ENCODE results near the gene TOR4A. TPM values are rescaled to one million over a fixed set of nuclear protein-coding genes. Genes with fewer than 3 reads are reported as not detected.

Gene TOR4A
- total RNA-seq, 1 experiment from 2014 or later: 37.1 TPM

DNA sequence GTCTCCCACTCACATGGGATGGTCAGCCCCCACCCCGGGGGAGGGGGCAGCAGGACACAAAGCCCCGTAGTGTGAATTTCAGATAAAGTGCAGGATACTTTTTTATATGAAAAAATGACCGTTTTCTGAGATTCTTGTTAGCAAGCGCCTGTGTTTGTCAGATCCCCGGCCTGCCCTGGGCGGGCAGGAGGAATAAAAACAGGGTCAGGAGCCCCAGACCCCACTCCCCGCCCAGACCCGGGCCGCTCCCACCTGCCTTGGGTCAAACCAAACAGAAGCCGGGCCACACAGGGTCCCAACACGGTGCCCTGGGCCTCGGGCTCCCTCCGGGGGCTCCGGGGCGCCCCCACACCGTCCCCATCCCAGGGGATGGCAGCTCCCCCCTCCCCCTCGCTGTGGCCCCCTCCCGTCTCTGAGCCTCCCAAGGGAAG lies 38.1 kb downstream of the TOR4A start:
- intact Hi-C loops (cut with micrococcal nuclease; ENCODE audit: unreplicated experiment) (no loop called here), in situ Hi-C loops (cut with HindIII; ENCODE audit: low pct_unique_long_range_greater_than_20kb, low sequenced_read_pairs) (no loop called here)
- Histone ChIP-seq H3K27ac (ENCODE audit: low read length) (peak overlapping the region; percentile 66), H3K9me3 (ENCODE audit: control insufficient read depth, insufficient read depth, low read depth, low read length) (no peaks in the 10 kb centered on the region), H3K27me3 (ENCODE audit: control insufficient read depth, insufficient read depth, low read length) (no peaks in the 10 kb centered on the region), H3K36me3 (ENCODE audit: control insufficient read depth, insufficient read depth, low read length) (no peaks in the 10 kb centered on the region), H3K4me1 (ENCODE audit: control insufficient read depth, insufficient read depth, low read length) (no peaks in the 10 kb centered on the region; the same call in 1 of the 2 replicates), H3K4me3 (ENCODE audit: low read depth in 2 of 2, low read length in 2 of 2) (peak overlapping the region in 1 of 2 experiments; percentile 23; a peak in 1 of 4 replicates)
- no peak for ATAC-seq
- DNase-seq (ENCODE audit: low read depth, low spot score): no peak
- ChIA-PET POLR2A (interaction anchor here (0.6 to 1.0 kb wide), 2 partner anchors 9 to 69 kb away, joined by 4 to 9 read pairs; no protein-coding TSS in a partner anchor), CTCF (interaction anchor here (0.5 kb wide), 1 partner anchor 107 kb away, joined by 4 read pairs; the partner anchor contains the start of gene EXD3)
- TF ChIP-seq SIN3A (IDR thresholded peaks at IDR 0.05; ENCODE audit: borderline replicate concordance, insufficient read depth, low read depth, low read length): no peak
- no peak for TF ChIP-seq CTCF (IDR thresholded peaks at IDR 0.05)
- TF ChIP-seq POLR2AphosphoS5 (IDR thresholded peaks at IDR 0.05; ENCODE audit: low read depth, low read length): no peak
- TF ChIP-seq TCF7L2 (IDR thresholded peaks at IDR 0.05; ENCODE audit: low read depth, low read length): no peak
- TF ChIP-seq REST (IDR thresholded peaks at IDR 0.05; ENCODE audit: insufficient read depth in 1 of 2, low read depth in 2 of 2, low read length in 1 of 2): no peak
- no TSS peak for BruUV-seq (replicated peaks)

DNA sequence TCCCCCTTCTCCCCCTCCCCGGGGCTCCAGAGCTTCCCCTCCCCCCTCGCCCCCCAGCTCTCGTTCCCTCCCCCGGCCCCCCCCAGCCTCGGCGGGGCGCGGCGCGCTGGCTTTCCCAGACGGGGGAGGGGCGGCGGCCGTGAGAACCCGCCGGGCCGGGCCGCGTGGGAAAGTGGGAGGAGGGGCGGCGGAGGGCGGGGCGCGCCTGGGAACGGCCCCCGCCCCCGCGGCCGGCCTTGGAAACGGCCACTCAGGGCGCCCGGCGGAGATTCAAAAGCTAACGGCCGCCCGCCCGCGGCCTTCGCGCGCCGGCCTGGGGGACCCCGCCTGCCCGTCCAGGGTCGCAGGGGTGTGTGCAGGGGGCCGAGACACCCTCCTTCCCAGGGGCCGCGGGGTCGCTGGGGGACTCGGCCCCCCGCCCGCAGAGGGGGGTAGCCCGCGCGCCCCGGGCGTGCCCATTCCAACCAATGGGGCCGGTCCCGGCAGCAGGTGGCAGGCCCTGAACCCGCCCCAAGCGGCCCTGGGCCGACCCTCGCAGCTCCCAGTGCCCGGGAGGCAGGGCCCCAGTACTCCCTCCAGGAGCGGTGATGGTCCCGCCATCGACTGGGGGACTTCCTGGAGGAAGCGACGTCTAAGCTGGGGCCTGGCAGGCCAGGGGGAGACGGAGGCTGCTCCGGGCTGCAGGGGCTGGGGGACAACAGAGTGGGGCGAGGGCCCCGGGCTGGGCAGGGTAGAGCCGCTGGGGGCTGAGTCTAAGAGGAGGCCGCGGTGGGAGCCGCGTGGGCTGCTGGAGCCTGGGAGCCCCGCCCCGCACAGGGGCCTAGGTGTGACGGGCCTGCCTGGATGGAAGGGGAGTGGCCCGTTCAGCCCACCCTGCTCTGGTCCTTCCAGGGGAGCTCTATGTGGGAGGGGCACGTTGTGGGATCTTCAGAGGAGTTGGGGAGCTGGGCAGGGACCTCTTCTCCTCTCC lies 38.8 kb downstream of the TOR4A start:
- CTCF ChIA-PET: interaction anchor here (0.8 kb wide), 1 partner anchor 14 kb away, joined by 3 read pairs; the partner anchor contains the start of gene NRARP
- no peaks in the 10 kb centered on the region; the same call in 1 of the 2 replicates for H3K4me1 ChIP-seq (ENCODE audit: control insufficient read depth, insufficient read depth, low read length)
- no peaks in the 10 kb centered on the region for H3K27me3 ChIP-seq (ENCODE audit: control insufficient read depth, insufficient read depth, low read length)

More for the DNA sequence above, 38.8 kb downstream of the TOR4A start:
- H3K36me3 ChIP-seq (ENCODE audit: control insufficient read depth, insufficient read depth, low read length): no peaks in the 10 kb centered on the region
- BruUV-seq (replicated peaks): no TSS peak
- intact Hi-C loops (cut with micrococcal nuclease; ENCODE audit: unreplicated experiment): no loop called here
- in situ Hi-C loops (cut with HindIII; ENCODE audit: low pct_unique_long_range_greater_than_20kb, low sequenced_read_pairs): no loop called here
- no peaks in the 10 kb centered on the region for H3K9me3 ChIP-seq (ENCODE audit: control insufficient read depth, insufficient read depth, low read depth, low read length)
- peak; percentile 72 for ATAC-seq
- DNase-seq (ENCODE audit: low read depth, low spot score): no peak
- H3K4me3 ChIP-seq (ENCODE audit: low read depth in 2 of 2, low read length in 2 of 2): peak overlapping the region in 1 of 2 experiments; percentile 3; a peak in 2 of 4 replicates
- peak overlapping the region; percentile 68; the same call in 1 of the 2 replicates for H3K27ac ChIP-seq (ENCODE audit: low read length)
- TF ChIP-seq POLR2AphosphoS5 (IDR thresholded peaks at IDR 0.05; ENCODE audit: low read depth, low read length): no peak
- no peak for TF ChIP-seq REST (IDR thresholded peaks at IDR 0.05; ENCODE audit: insufficient read depth in 1 of 2, low read depth in 2 of 2, low read length in 1 of 2)
- TF ChIP-seq CTCF (IDR thresholded peaks at IDR 0.05): no peak
- POLR2A ChIA-PET: interaction anchor here (0.6 to 1.0 kb wide), 2 partner anchors 10 to 68 kb away, joined by 4 to 9 read pairs; no protein-coding TSS in a partner anchor
